HG03521 (cell line): ENCODE data around the gene FCMR.
A peak's percentile ranks its signal among the peaks of the same experiment; 100 is the strongest.
"Not testable (repeated sequence)": the region's sequence is repeated elsewhere in the genome, so short reads cannot be mapped to it uniquely, and the experiment has no call there.

Experiments used
- ATAC-seq: cut with Tn5 transposase; IDR thresholded peaks from one replicate; pipeline ENCODE4 v1.9.1; 2021; ENCODE audit warnings: mild to moderate bottlenecking, moderate library complexity; ENCODE audit not compliant: unreplicated experiment

Gene FCMR

DNA sequence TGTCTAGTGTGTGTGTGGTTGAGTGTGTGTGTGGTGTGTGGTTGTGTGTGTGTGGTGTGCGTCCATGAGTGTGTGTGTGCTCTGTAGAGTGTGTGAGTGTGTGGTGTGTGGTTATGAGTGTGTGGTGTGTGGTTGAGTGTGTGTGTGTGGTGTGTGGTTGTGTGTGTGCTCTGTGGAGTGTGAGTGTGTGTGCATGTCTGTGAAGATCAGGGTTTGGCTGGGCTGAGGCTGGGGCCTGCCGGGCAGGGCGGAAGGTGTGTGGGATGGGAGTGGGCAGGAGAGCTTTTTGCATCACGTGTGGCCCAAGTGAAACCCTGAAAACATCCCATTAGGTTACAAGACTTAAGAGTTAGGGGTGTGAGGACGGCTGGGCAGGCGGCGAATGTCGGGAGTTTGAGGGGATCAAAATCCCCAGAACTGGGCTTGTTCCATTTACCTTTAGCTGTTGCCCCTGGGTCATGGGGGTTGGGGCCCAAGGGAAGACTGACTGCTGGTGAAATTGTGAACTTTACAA lies 2.9 kb upstream of the FCMR start:
- ATAC-seq, result peak; percentile 23

DNA sequence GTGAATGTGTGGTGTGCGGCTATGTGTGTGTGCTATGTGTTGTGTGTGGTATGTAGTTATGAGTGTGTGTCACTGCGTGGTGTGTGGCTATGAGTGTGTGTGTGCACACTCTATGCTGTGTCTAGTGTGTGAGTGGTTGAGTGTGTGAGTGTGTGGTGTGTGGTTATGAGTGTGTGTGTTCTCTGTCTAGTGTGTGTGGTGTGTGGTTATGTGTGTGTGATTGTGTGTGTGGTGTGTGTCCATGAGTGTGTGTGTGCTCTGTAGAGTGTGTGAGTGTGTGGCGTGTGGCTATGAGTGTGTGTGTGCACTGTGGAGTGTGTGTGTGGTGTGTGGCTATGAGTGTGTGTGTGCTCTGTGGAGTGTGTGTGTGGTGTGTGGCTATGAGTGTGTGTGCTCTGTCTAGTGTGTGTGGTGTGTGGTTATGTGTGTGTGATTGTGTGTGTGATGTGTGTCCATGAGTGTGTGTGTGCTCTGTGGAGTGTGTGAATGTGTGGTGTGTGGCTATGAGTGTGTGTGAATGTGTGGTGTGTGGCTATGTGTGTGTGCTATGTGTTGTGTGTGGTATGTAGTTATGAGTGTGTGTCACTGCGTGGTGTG lies 2.3 kb upstream of the FCMR start:
- ATAC-seq, result not testable (repeated sequence)

GRCh38 chr1:206923009-206923960 lies 1.5 kb upstream of the FCMR start:
- peak; percentile 37 for ATAC-seq

DNA sequence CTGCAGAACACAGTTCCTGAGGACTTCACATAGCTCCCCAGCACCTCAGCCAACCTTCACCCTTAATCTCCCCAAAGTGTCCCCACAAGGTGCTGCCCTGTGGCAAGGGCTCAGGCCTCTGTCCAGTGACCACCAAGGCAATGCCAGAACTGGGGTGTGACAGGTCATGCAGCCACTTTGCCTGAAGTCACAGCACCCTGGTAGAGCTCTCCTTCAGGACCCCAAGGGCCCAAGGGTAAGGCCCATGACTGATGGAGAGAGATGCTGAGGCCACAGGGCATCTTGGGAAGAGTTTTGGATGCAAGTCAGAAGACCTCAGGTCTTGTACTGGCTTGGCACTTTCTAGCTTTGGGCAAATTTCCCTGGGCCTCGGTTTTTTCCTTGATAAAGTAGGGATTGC lies 783 bp upstream of the FCMR start:
- no peak for ATAC-seq

- no peak for ATAC-seq
These were observed 3.7 kb downstream of the FCMR start for GRCh38 chr1:206918076-206918475.

DNA sequence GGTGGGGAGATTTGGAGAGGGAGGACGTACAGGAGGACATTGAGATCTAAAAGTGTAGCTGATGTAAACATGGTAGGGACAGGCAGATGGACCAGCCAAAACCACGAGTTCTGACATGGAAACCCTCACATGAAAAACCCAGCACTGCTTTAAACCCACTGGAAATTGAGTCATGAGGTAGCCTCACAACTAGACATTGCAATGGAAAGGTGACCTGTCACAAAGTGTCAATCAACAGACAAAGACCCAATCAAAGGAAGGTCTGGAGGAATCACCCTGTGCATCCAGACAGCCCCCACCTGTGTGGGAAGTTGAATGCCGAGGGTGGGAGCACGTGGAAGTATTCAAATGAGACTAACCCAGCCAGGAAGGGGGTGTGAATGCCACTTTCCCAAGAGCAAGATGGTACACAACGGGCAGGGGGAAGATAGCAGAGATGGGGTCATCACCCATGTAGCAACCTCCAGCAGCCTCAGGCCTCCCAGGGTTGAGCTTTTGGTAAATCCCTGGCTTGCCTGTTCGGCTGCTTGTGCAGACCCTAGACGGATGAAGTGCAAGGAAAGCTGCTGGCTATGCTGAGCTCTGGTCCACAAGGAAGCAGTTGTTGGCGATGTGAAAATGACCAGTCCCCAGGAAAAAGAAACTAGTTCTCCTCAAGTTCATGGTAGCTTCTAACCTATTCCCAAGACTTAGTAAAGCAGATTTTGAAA lies 5.6 kb downstream of the FCMR start:
- ATAC-seq, result no peak

GRCh38 chr1:206915030-206915735 lies 6.6 kb downstream of the FCMR start:
- no peak for ATAC-seq

GRCh38 chr1:206913766-206914537 lies 7.8 kb downstream of the FCMR start:
- no peak for ATAC-seq

GRCh38 chr1:206912445-206913095 lies 9.2 kb downstream of the FCMR start:
- peak; percentile 50 for ATAC-seq

- no peak for ATAC-seq
These were observed 10.6 kb downstream of the FCMR start for GRCh38 chr1:206911064-206911663.

GRCh38 chr1:206909883-206910318 lies 11.8 kb downstream of the FCMR start:
- ATAC-seq, result no peak

DNA sequence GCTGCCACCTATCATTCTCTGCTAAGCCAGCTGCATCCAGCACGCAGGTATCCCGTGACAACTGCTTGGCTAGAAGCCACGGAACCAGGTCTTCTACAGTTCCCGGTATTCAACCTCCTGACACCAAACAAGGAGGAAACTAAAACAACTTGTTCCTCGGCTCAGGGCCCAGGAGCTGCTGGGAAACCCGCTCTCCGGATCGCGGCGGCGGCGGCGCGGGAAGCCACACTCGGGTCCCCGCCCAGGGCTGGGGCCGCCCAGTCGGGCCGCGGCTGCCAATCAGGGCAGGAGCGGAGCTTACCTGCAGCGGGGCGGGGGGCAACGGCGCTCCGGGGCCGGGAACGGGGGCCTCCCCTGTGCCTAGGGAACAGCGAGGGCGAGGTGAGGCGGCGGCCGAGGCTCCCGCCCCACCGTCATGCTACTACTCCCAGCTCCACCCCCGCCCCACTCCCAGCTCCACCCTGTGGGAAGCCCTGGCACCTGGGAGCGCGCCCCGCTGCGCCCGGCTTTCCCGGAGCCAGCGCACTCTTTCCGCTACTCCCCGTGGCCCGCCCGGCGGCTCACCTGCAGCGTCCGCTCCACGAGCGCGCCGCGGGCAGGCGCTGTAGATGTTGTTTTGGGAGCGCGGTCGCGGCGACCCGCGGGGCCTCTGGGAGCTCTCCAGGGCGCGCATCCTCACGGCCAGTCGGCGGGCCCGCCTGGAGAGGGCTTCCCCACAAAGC lies 12.4 kb downstream of the FCMR start:
- ATAC-seq, result no peak

GRCh38 chr1:206908038-206908437 lies 13.7 kb downstream of the FCMR start:
- ATAC-seq, result no peak

- ATAC-seq, result no peak
These were observed 14.3 kb downstream of the FCMR start for GRCh38 chr1:206907304-206907991.

DNA sequence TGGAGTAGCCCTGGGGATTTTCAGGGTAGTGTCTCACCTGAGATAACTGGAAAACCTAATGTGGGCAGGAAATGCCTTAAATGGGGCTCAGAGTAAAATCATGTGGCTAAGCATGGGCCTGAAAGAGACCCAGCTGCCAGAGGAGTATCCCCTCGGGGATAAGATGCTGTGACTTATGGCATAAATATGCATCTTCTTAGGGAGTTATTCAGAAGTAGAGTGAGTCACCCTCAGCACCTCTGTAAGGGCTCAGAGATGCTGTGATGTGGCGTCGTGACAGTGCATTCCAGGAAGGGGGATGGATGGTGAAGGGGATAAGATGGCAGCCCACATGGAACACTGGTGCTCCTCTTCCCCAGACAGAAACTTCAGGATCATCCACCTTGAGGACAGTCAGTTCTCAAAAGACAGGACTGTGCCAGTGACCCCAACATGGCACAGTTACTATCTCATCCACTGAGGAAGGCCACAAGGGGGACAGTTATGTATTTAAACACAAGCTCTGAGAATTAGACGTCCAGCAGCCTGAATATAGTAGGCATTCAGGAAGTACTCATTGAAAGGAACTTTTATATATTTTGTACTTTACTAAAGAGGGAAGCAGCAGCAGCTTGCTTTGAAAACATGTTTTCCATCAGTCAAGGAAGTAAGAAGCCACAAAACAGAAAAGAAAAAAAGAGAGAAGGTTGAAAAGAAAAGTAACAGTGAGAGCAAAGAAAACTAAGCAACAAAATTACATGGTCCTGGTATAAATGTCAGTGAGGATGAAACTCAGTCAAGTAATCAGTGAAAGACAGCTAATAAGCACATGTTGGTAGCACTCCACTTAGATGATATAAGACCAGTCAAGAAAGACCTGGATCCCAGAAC lies 16.2 kb downstream of the FCMR start:
- no peak for ATAC-seq

DNA sequence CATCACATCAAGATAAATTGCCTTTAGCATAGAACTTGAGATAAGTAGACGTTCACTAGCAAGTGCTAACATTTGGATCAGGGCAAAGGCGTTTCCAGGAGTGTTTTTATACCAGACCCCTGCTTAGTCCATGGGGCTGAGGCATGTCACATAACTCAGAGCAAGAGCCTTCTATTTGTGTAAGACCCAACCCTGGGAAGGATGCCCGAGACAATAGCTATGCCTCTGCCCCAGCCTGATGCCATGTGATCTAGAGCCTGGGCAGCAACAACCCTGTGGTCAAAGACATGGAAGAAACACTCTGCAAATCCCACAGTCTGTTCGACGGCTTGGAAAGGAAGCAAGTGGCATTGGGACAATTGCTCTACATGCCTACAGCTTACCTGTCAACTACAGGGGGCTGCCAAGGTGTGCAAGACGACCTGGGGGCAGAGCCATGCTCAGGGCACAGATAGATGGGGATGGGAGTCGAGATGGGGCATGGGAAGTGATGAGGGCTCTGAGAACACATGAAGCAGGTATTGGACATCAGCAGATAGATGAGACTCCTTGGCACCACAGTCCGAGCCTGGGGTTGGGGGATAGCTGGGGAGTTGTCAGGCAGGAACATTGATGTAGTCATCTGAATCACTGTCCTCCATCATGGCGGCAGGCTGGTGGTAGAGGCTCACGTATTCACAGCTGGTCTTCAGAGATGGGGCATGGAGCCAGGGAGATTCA lies 17.2 kb downstream of the FCMR start:
- no peak for ATAC-seq
